GM18499 (cell line): ENCODE data around the gene AGPAT4.
A peak's percentile ranks its signal among the peaks of the same experiment; 100 is the strongest.
"Not testable (repeated sequence)": the region's sequence is repeated elsewhere in the genome, so short reads cannot be mapped to it uniquely, and the experiment has no call there.

Source experiments
- ATAC-seq: cut with Tn5 transposase; IDR thresholded peaks from one replicate; pipeline ENCODE4 v1.9.1; 2021; ENCODE audit warnings: moderate number of reproducible peaks; ENCODE audit not compliant: insufficient read depth, unreplicated experiment

AGPAT4 gene

GRCh38 chr6:161273752-161274487, at the start of gene AGPAT4:
TSS of gene AGPAT4 (minus strand) at chr6:161274061. CDS start at chr6:161232213, 41,848 bp downstream.
- ATAC-seq, result peak; percentile 100

DNA sequence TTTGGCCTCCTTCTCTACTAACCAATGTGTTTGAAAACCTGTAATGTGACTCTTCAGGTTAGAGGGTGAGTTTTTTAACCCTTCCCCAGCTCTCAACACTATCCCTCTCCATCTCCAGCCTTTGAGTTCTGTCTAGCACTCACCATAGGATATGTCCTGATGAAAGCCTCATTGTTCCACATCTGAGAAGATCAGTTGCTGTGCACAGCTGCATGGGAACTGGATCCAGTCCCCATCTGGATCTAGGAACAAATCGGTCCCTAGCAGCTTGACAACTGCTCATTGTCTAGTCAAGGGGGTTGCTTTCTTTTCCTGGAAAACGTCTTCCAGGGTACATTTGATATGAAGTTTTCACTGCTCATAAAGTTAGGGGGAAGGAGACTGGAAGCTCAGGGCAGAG, 45.4 kb upstream of the AGPAT4 start:
- ATAC-seq, result no peak

DNA sequence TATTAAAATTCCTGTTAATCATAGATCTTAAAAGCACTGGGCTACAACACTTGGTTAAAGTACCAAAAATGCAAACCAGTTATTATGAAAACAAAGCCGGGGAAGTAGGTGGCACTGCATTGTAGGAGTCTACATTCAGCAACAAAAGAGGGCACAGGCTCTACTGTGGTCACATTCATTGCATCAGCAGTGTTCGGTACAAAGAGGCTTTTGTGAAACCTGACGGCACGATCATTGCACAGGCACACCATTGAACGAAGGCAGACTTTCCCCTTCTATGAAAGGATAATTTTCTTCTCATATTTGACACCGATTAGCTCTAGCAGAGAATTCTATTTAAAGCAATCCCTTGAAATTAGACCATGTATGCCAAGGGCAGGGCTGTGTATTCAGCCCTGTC, 44.6 kb upstream of the AGPAT4 start:
- no peak for ATAC-seq

- ATAC-seq, result no peak
Measured at GRCh38 chr6:161316531-161316930, 42.7 kb upstream of the AGPAT4 start.

GRCh38 chr6:161315246-161315917, 41.5 kb upstream of the AGPAT4 start:
- ATAC-seq, result not testable (repeated sequence)

DNA sequence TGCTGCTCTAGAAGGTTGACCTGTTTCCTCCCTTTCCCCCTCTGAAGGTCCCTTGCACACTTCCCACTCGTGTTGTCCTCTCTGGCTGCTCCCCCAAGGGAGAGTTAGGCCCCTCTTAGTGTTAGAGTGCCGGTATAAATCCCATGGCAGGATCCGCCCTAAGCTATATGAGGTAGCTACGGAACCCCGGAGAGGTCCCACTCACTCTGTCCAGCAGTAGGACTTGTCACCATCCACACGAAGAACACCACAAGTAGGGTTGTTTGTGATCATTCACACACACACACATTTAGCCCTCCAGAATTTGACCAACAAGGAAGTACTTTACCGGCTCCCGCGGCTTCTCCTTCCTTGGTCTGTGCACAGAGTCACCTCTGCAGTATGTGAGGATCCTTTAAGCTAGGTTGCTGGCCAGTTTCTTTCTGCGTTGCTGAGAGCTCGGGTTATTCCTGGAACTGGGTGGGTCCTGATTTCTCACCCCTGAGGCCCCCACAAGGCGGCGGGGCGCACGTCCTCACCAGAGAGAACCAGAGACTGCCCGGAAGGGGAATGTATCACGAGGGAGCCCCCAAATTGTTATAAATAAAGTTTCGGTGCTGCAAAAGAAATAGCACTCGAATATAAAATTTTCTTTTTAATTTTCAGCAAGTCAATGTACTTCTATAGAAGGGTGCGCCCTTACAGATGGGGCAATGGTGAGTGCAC, 40.8 kb upstream of the AGPAT4 start:
- not testable (repeated sequence) for ATAC-seq

DNA sequence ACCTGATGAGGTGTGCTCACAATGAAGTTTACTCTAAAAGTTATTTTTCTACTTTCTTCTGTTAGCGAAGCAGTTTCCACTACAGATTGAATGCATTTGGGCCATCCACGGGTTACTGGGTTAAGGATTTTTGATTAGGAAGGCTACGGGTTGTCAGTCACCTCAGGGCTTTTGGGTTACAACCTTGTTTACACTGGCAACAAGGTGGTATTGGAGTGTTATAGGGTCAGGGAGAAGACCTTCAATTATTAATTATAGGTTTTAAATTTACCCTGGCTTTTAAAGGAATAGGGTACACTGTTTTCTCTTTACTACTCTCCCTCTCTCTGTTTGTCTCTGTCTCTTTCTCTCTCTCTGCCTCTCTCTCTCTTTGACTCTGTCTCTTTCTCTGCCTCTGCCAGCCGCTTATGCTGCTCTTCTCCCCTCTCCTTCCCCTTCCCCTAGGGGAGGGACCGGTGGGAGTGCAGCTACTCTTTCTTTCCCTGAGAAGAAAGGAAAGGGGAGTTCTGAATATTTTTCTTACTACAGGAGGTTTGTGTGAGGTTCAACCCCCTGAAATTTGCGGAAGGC, 40.2 kb upstream of the AGPAT4 start:
- ATAC-seq, result no peak

DNA sequence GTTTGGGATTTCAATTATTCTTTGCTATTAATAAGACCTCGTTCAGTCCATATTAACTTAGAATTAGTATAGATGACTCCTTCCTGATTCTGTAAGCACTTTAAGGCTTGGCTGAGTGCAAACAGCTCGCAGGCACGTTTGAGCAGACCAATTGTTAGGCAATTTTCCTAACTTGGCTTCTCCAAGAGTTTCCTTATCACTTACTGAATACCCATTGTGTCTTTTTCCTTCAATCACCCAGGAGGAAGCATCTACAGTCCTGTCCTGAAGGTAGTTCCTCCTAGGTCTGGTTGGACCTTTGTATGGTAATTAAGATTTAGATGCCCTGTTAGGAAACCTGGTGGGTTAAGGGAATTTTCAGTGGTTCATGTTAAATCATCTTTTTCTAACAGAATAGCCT, 39.6 kb upstream of the AGPAT4 start:
- not testable (repeated sequence) for ATAC-seq

GRCh38 chr6:161309774-161310173, 35.9 kb upstream of the AGPAT4 start:
- ATAC-seq, result not testable (repeated sequence)

- no peak for ATAC-seq
Measured at GRCh38 chr6:161308075-161308655, 34.3 kb upstream of the AGPAT4 start.

DNA sequence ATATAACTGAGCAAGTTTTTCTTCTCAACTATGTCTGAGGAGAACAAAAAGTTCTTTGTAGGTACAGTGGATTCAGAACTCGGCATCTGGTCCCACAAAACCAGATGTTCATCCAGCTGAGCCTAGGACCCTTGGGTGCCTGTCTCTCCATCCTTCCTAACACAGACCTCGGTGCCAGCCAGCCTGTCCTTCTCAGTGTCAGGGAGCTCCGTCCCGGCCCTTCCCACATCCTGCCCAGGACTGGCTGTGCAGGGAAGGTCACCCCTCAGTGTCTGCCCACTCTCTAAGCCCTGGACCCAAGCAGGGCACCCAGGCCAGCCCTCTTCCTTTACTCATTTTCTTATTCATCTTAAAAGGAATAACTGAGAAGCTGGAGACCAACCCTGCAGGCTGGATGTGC, 32.0 kb upstream of the AGPAT4 start:
- ATAC-seq, result no peak

DNA sequence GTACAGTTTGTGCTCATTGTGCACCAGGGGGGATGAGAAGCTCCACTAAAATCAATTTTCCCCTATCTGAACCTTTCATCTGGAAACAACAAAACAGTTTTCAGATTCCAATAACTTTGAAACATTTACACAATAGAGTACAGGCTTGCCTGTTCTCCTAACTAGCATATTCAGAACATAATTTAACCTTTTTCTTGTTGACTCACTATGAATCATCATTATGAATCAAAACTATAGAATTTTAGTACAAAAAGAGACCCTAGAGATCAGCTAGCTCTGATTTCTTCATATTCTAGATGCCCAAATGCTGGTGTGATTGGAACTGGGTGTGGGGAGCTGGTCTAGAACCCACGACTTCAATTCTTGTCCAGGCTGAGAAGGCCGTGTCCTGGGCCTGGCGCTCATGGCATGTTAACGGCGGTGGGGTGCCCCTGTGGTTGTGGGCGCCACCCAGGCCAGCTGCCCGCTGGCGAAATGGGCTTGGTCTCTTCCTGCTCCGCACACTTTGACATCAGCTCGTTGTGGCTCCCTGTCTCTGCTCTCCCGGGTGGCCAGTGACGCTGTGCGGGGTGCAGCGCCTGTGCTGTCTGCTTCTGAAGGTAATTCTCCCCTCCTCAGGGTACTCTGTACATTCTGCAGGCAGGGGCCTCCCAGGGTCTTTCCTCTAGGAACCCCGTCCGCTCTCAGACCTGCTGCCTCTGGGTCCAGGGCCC, 29.9 kb upstream of the AGPAT4 start:
- ATAC-seq, result no peak

DNA sequence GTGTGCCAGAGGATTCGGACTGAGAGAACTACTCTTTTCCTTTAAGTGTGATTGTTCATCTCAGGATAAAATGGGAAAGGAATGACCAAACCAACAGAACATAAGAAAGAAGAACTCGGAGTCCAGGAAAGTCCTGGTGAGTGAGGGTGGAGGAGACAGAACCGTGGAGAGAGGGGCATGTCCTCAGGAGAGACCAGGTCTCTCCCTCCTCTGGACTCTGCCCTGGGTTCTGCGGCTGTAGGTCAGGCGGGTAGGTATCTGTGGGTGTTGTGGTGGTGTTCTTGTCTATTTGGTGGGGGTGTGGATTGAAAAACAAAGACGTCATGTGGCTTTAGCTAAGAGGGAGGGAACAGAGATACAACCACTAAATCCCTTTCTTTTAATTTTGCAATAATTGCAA, 29.1 kb upstream of the AGPAT4 start:
- no peak for ATAC-seq

DNA sequence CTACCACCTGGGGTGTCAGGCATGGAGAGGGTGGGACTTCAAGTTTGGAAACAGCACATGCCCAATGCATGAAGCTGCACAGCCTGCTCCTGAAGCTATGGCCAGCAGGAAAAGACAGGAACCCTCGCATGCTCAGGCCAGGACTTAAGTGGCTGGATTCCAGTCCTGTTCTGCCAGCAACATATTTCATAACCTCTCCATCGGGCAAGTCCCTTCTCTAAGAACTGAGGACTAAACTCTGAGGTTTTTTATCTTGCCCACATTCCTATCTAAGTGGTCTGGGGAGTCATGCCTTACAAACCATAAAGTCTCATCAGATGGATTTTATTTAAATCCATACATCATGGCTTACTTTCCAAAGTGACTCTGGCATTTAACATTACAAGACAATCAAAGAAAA, 27.5 kb upstream of the AGPAT4 start:
- ATAC-seq, result no peak

- no peak for ATAC-seq
Measured at GRCh38 chr6:161300823-161301222, 27.0 kb upstream of the AGPAT4 start.

DNA sequence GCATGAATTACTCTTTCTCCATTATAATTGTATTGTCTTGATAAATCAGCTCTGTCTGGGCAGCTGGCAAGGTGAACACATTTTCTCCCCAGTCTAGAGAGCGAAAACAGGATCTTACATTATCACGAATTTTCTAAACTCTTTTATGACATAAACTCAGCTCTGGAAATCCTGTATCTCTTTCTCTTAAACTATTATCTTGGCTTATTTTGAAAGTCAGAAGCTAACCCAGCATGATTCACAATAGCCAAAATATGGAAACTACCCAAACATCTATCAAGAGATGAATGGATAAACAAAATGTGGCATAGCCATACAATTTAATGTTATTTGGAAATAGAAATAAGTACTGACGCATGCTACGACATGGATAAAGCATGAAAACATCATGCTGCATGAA, 25.9 kb upstream of the AGPAT4 start:
- ATAC-seq, result no peak

DNA sequence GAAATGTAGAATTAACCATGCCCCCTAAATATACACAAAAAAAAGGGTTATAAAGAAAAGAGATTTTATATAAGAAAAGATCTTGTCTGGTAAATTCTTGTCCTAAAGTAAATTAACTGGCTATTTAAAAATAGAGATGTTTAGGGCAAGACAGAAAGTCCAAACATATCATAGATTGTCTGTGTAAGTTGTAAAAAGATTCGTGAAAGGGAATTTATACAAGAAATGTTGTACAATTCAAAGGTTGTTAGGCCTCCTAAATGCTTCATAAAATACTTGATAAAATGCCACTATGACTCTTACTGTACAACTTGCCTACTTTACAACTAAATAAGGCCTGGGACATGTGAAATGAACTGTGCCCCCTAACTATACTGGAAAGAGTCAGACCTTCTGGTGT, 21.9 kb upstream of the AGPAT4 start:
- no peak for ATAC-seq

GRCh38 chr6:161292650-161293281, 18.9 kb upstream of the AGPAT4 start:
- ATAC-seq, result no peak

- no peak for ATAC-seq
Measured at GRCh38 chr6:161292145-161292544, 18.3 kb upstream of the AGPAT4 start.

DNA sequence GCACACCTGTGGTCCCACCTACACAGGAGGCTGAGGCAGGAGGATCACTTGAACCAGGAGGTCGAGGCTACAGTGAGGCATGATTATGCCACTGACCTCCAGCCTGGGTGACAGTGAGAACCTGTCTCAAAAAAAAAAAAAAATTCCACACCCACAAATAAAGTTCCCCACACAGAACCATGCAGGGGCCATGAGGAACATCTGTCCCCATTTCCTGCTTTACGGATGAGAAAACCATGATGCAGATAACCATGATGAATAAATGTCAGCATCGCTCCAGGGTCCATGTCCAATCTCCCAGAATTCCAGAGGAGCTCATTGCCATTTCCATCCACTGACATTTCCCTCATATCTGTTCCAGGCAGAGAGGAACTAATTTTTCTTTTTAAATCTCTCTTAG, 16.9 kb upstream of the AGPAT4 start:
- ATAC-seq, result no peak
